SH-SY5Y (cell line): Measurements from ENCODE around the gene EFHC1.

Experiments used
- GATA2 ChIP-seq: IDR thresholded peaks from 2 replicates; pipeline ENCODE4 v1.6.1; 2011; ENCODE audit warnings: mild to moderate bottlenecking, low read depth, low read length
- GATA3 ChIP-seq: IDR thresholded peaks from 2 replicates; pipeline ENCODE4 v1.6.1; 2011; ENCODE audit warnings: low read depth, mild to moderate bottlenecking, low read length, moderate library complexity

DNA sequence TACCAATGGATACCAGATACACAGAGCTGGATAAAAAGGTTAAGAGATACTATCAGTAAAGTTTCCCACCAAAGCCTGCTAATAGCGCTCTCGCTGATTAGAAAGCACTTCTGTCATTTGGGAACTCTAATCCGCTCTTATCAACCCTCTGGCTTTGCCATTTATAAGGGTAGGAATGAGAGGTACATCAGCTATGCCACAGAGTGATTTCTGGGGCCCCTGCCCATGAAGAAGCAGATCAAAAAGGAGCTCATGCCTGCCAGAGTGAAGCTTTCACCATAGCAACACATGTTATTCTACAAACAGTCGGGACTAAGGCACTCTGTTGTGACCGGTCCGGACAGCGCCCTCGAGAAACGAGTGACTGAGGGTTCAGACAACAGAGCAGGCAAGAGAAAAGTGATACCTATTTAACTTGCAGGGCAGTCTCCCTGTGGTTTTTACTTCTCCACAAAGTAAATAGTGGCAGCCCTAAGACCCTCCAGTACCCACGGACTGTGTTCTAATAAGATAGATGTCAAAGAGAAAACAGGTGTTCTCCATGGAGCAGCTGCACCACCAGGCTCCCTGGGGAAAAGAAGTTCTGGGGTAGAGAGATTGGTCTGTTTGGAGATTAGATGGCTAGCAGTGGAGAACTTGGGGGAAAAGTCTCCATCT, 151.1 kb downstream of the EFHC1 start:
- peak; percentile 82 for TF ChIP-seq GATA2
- peak; percentile 77 for TF ChIP-seq GATA3
